GM12892 (cell line): ENCODE measurements around the gene SGCE.

Source experiments
- POLR2A ChIP-seq: IDR thresholded peaks from 2 replicates; pipeline ENCODE4 v1.6.1; 2011; ENCODE audit warnings: low read depth, low read length, control low read depth
- POLR2AphosphoS5 ChIP-seq: IDR thresholded peaks from 2 replicates; pipeline ENCODE4 v1.6.1; 2011; ENCODE audit warnings: low read depth, low read length, control low read depth

DNA sequence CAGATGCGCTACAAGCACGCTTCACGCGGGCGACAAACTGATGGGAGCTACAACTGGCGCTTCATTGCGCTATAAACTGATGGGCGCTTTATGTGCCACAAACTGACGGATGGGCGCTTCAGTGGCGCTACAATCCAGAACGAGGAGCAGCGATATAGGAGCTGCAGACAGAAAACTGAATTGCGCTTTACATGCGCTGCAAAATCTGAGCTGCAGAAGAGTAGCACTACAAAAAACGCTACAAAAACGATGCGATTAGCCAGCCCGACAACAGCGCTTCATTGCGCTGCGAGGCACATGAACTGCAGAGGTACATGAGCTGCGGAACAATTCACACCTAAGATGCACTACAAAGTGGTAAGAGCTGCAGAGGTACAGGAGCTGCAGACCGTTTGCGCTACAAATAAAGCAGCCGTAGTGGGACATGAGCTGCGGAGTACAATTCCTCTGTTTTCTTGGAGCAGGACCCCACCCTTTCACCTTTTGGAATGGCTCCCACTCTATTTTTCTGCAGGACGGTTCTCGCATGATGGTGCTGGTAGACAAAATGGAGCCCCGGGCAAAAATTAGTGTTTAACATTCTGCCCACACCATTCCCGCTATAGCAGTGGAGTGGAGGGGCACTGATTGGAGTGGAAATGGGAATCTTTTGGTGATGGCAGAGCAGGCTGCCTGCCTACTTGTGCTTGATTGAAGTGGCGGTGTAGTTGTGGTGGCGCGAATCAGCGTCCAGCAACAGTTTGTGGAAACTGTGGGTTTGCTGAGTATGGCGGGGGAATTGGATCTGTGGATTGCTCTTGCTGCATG lies 1.2 kb upstream of the SGCE start:
- TF ChIP-seq POLR2A (peak; percentile 24; the same call in 1 of the 2 replicates), POLR2AphosphoS5 (no peak; the same call in 1 of the 2 replicates)
